Calu3 (cell line): ENCODE data around the gene CCT7. TPM values are rescaled to one million over a fixed set of nuclear protein-coding genes. Genes with fewer than 3 reads are reported as not detected.

Source experiments
- BruUV-seq: library from RNA; stranded (reverse); fragments of 400-500 nt; replicated peaks from 2 replicates; lab custom pipeline; 2021; lab: Mats Ljungman, UMichigan
- CTCF ChIA-PET: fragments of 300-600 bp; sonication (Branson Sonifier 250); formaldehyde crosslinking; loops from one replicate; lab custom pipeline; 2022; ENCODE audit warnings: antibody characterized with exemption; lab: Charles Lee
- DNase-seq: peaks from one replicate; pipeline ENCODE4 v3.0.0; 2022
- H3K27ac Mint-ChIP-seq: one replicate; pipeline ENCODE4 v1.8.0; 2022; ENCODE audit warnings: mixed read lengths; ENCODE audit not compliant: unreplicated experiment
- H3K27me3 Mint-ChIP-seq: one replicate; pipeline ENCODE4 v1.8.0; 2022; ENCODE audit warnings: mixed read lengths; ENCODE audit not compliant: unreplicated experiment
- H3K36me3 Mint-ChIP-seq: one replicate; pipeline ENCODE4 v1.8.0; 2022; ENCODE audit warnings: mild to moderate bottlenecking, moderate library complexity, mixed read lengths; ENCODE audit not compliant: insufficient read depth, unreplicated experiment
- H3K4me1 Mint-ChIP-seq: one replicate; pipeline ENCODE4 v1.8.0; 2022; ENCODE audit warnings: mild to moderate bottlenecking, low read depth, mixed read lengths; ENCODE audit not compliant: unreplicated experiment
- H3K4me3 Mint-ChIP-seq: one replicate; pipeline ENCODE4 v1.8.0; 2022; ENCODE audit warnings: mild to moderate bottlenecking, low read depth, moderate library complexity, mixed read lengths; ENCODE audit not compliant: unreplicated experiment
- H3K9me3 Mint-ChIP-seq: one replicate; pipeline ENCODE4 v1.8.0; 2022; ENCODE audit warnings: low read depth, mixed read lengths; ENCODE audit not compliant: unreplicated experiment
- CTCF ChIP-seq: fragments of 200-600 bp; IDR thresholded peaks from one replicate; pipeline ENCODE4 v1.8.0; 2022; ENCODE audit warnings: antibody characterized with exemption; ENCODE audit not compliant: unreplicated experiment
- intact Hi-C: fragments of 100-400 bp; cut with micrococcal nuclease; formaldehyde crosslinking; loops from one replicate; pipeline ENCODE4 v1.10.0; 2022; ENCODE audit not compliant: unreplicated experiment
- total RNA-seq: library from RNA; stranded (reverse); gene quantifications from 2 replicates; pipeline ENCODE4 v1.2.3, GENCODE V29; 2022

Gene CCT7
- total RNA-seq, 1 experiment from 2014 or later, result 403 TPM

- peaks cover 27% of the 10 kb centered on the region for H3K36me3 Mint-ChIP-seq
- H3K4me1 Mint-ChIP-seq, result peaks cover 37% of the 10 kb centered on the region
- peak within 1 kb of the TSS; percentile 84 for H3K27ac Mint-ChIP-seq
- H3K9me3 Mint-ChIP-seq, result no peaks in the 10 kb centered on the region
- intact Hi-C loops, result loop anchor here (5.0 kb wide), 1 partner anchor 37 kb away; no protein-coding TSS in a partner anchor
- peak; percentile 85 for DNase-seq
- CTCF ChIA-PET, result interaction anchor here (0.8 to 3.1 kb wide), 3 partner anchors 13 to 76 kb away, joined by 4 to 38 read pairs (median 5); no protein-coding TSS in a partner anchor
- peaks cover 15% of the 10 kb centered on the region for H3K27me3 Mint-ChIP-seq
- H3K4me3 Mint-ChIP-seq, result peak within 1 kb of the TSS; percentile 97
- BruUV-seq, result TSS peak; percentile 59
- no peak for TF ChIP-seq CTCF
Measured at GRCh38 chr2:73214120-73215035, 19.7 kb upstream of the CCT7 start, which contains the start of gene SMYD5. SMYD5 (plus strand) TSS chr2:73214245; CDS start chr2:73214267, 22 bp downstream.

- DNase-seq, result no peak
- H3K9me3 Mint-ChIP-seq, result no peaks in the 10 kb centered on the region
- H3K4me1 Mint-ChIP-seq, result peaks cover 37% of the 10 kb centered on the region
- peaks cover 27% of the 10 kb centered on the region for H3K36me3 Mint-ChIP-seq
- intact Hi-C loops, result no loop called here
- peaks cover 7% of the 10 kb centered on the region for H3K27me3 Mint-ChIP-seq
- peak overlapping the region; percentile 25 for H3K27ac Mint-ChIP-seq
- TF ChIP-seq CTCF, result no peak
- CTCF ChIA-PET, result interaction anchor here (0.8 kb wide), 1 partner anchor 75 kb away, joined by 4 read pairs; no protein-coding TSS in a partner anchor
- H3K4me3 Mint-ChIP-seq, result peak overlapping the region; percentile 97
- BruUV-seq, result no TSS peak
Measured at GRCh38 chr2:73215254-73215653, 18.9 kb upstream of the CCT7 start.

- CTCF ChIA-PET, result no interaction called here
- no peak overlapping the region for H3K27ac Mint-ChIP-seq
- DNase-seq, result no peak
- H3K27me3 Mint-ChIP-seq, result no peaks in the 10 kb centered on the region
- no peak overlapping the region for H3K4me3 Mint-ChIP-seq
- H3K4me1 Mint-ChIP-seq, result peaks cover 35% of the 10 kb centered on the region
- peaks cover 27% of the 10 kb centered on the region for H3K36me3 Mint-ChIP-seq
- BruUV-seq, result no TSS peak
- TF ChIP-seq CTCF, result no peak
- intact Hi-C loops, result no loop called here
- H3K9me3 Mint-ChIP-seq, result no peaks in the 10 kb centered on the region
Measured at GRCh38 chr2:73217160-73217559, 16.9 kb upstream of the CCT7 start.

- no peak for TF ChIP-seq CTCF
- peaks cover 29% of the 10 kb centered on the region for H3K4me1 Mint-ChIP-seq
- H3K4me3 Mint-ChIP-seq, result no peak overlapping the region
- no peak overlapping the region for H3K27ac Mint-ChIP-seq
- DNase-seq, result no peak
- BruUV-seq, result no TSS peak
- intact Hi-C loops, result no loop called here
- no peaks in the 10 kb centered on the region for H3K27me3 Mint-ChIP-seq
- no peaks in the 10 kb centered on the region for H3K9me3 Mint-ChIP-seq
- CTCF ChIA-PET, result no interaction called here
- H3K36me3 Mint-ChIP-seq, result peaks cover 27% of the 10 kb centered on the region
Measured at GRCh38 chr2:73217826-73218225, 16.3 kb upstream of the CCT7 start.
